NCI-H187 treated with DMSO at 0.1 percent for 48 hours (cell line): Measurements from ENCODE around the gene CD36.
A peak's percentile ranks its signal among the peaks of the same experiment; 100 is the strongest.

Source experiments
- DNase-seq: peaks from one replicate; lab custom pipeline; 2025; lab: John Stamatoyannopoulos, UW

CD36 gene

GRCh38 chr7:80629023-80629422, 9.4 kb upstream of the CD36 start:
- DNase-seq = no peak

- DNase-seq = peak; percentile 74
Observed at GRCh38 chr7:80630608-80631405, 7.6 kb upstream of the CD36 start.

- DNase-seq = no peak
Observed at GRCh38 chr7:80631421-80631820, 7.0 kb upstream of the CD36 start.

- no peak for DNase-seq
Observed at GRCh38 chr7:80632139-80632538, 6.3 kb upstream of the CD36 start.

- DNase-seq = no peak
Observed at GRCh38 chr7:80632819-80633218, 5.6 kb upstream of the CD36 start.

DNA sequence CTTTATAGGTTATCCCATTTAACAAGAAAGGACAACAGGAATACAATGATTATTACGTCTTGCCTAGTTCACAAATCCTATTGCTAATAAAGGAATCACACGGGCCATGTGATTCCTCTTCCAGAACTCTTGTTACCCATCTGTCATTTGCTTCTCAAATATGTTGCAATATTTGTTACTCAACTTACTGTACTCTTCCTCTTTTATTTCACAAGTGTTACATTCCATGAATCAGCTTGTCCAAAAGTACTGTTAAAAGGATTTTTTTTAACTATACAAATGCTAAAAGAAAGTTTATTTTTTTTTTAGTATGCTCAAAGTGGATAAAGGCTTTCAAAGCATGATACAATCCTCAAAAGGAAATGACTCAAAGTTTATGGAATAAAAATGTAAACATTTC, 3.9 kb upstream of the CD36 start:
- no peak for DNase-seq

GRCh38 chr7:80635533-80635932, 2.9 kb upstream of the CD36 start:
- DNase-seq = no peak

GRCh38 chr7:80635998-80636397, 2.4 kb upstream of the CD36 start:
- DNase-seq = no peak

GRCh38 chr7:80636709-80637108, 1.7 kb upstream of the CD36 start:
- DNase-seq = no peak

DNA sequence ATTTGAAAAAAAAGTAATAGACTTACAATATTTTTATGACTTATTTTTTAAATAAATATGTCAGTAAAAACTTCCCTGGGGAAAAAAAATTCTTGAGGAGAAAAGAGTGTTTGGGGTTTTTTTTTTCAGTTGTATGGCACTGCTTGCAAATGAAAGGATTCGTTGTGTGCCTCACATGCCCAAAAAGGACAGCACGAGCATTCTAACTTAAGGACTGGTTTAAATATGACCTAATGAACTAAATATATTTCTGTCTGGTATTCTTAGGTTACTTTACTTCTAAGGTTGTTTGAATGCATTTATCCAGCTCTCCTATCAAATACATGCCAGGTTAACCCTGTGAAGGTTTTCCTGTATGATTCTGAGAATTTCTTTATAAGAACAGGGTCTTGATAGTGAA, 988 bp upstream of the CD36 start:
- DNase-seq = no peak

DNA sequence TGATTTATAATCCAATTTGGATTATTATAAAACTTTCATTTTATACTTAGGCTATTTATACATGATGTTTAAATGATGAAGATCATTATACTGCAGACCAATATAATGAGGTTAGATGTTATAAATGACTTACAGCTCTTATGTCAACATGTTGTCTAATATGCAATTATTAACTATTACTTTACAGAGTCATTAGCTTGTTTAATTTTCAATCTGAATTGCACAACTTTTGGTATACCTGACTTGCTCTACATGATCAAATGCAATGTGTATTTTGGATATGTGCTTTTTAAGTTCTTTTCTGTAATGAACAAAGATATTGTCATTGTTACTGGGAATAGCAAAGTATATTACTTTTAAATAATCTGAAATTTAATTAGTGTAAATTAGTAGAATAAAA, 569 bp downstream of the CD36 start:
- DNase-seq = no peak

DNA sequence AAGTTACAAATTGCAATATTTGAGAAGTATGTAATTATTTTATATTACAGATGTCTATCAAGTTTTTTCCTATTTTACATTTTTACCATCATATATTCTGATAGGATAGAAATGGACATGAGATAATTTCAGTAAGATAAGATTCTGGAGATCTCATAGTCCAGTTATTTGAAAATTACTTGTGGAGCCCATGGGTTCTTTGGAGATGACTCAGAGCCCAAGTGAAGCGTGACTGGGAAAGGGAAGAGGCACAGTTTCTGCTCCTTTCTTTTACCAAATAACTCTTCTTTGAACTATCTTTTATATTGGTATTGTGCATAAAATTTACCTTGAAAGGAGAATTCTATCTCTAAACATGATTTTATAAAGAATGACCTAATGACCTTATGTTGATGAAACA, 2.4 kb downstream of the CD36 start:
- no peak for DNase-seq

GRCh38 chr7:80641548-80641947, 3.1 kb downstream of the CD36 start:
- no peak for DNase-seq

DNA sequence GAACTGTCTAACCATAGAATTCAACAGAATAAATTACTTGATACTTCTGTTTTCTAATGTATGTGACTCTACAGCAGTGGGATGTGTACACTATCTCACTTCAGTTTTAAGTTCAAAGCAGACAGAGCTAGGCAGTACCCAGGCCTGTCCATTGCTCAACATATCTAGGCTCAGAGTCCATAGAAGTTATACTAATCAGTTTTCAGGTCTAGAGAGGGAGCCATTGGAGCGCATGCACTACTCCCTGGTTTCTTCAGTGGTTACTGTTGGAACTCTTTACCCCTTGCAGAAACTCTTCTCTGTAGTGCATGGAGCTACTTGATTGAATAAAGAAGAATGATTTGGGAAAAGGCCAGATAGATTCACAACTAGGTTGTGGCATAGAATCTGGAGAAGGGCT, 4.4 kb downstream of the CD36 start:
- no peak for DNase-seq

GRCh38 chr7:80643336-80643915, 5.0 kb downstream of the CD36 start:
- no peak for DNase-seq

- DNase-seq = no peak
Observed at GRCh38 chr7:80644054-80644453, 5.6 kb downstream of the CD36 start.

GRCh38 chr7:80646083-80646865, 7.8 kb downstream of the CD36 start:
- no peak for DNase-seq

GRCh38 chr7:80647436-80647835, 9.0 kb downstream of the CD36 start:
- DNase-seq = no peak

GRCh38 chr7:80648031-80648600, 9.7 kb downstream of the CD36 start:
- DNase-seq = no peak

GRCh38 chr7:80649011-80649410, 10.6 kb downstream of the CD36 start:
- DNase-seq = no peak

DNA sequence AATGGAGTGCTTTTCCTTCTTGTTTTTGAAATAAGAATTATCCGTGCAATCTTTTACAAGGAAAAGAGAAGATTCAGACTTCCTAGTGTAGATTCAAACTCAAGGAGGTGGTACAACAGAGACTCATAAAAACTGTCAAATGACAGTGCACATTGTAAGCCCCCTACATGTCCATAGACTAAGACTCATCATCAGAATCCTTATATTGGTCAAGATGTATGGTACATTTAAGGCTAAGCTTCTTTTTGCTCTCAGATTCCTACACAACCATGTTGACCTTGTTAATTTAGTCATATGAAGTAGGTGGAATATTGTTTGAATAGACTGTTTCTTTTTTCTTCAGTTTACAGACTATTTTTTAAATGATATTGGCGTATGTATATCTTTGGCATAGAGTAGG, 11.6 kb downstream of the CD36 start:
- no peak for DNase-seq

GRCh38 chr7:80651471-80651870, 13.0 kb downstream of the CD36 start:
- DNase-seq = no peak

GRCh38 chr7:80653244-80653643, 14.8 kb downstream of the CD36 start:
- DNase-seq = no peak
